GM12872 (cell line): ENCODE results near the gene HHEX.

Experiments
- CTCF ChIP-seq: IDR thresholded peaks from 3 replicates; pipeline ENCODE4 v1.5.1; 2011; ENCODE audit warnings: low read depth, mild to moderate bottlenecking, low read length, moderate library complexity; ENCODE audit not compliant: insufficient read depth

The HHEX gene

GRCh38 chr10:92662848-92663247, 26.9 kb upstream of the HHEX start:
- no peak for TF ChIP-seq CTCF

DNA sequence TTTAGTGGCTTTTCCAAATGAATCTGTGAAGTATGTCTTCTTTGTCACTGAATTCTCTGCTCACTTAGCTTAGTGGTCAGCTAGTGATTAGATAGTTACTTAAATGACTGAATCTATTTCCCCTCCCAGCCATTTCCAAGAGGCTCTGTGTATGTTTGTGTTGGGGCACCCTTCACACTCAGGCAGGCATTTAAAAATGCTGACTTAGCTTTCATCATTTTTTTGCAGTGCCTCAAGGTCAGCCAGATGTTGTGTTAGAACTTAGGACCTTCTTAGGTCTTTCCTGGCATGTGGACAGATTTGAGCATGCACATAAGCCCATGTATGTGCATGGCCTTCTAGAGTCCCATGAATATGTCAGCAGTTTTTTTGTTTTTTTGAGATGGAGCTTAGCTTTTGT, 25.4 kb upstream of the HHEX start:
- TF ChIP-seq CTCF, result no peak

GRCh38 chr10:92667078-92667477, 22.7 kb upstream of the HHEX start:
- TF ChIP-seq CTCF, result no peak

DNA sequence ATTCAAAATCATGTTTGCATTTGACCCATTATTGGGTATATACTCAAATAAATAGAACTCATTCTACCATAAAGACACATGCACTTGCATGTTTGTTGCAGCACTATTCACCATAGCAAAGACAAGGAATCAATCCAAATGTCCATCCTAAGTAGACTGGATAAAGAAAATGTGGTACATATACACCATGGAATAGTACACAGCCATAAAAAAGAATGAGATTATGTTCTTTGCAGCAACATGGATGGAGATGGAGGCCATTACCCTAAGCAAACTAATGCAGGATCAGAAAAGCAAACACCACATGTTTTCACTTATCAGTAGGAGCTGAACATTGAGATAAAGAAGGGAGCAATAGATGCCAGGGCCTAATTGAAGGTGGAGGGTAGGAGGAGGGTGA, 12.0 kb upstream of the HHEX start:
- TF ChIP-seq CTCF, result no peak

GRCh38 chr10:92678206-92678605, 11.5 kb upstream of the HHEX start:
- TF ChIP-seq CTCF, result no peak

- no peak for TF ChIP-seq CTCF
Measured at GRCh38 chr10:92681306-92681834, 8.4 kb upstream of the HHEX start.

DNA sequence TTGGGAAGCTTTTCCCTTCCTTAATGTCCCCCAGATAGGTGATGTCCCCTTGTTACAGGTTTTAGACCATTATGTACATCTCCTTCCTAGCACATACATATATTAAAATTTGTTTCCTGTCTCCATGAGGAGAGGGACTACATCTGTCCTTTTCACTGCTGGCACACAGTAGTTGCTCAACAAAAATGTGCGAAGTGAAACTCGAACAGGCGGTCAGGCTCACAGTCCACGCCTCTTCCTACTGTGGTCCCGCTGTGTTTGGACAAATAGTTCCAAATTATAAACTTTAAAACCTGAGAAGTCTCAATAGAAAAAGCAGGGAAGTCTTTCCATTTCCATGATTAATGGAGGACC, 1.2 kb upstream of the HHEX start:
- no peak for TF ChIP-seq CTCF
